Breast epithelium (tissue), 3 donors: Measurements from ENCODE around the gene AKT3.

Source experiments
- POLR2A ChIP-seq: fragments of 450-650 bp; IDR thresholded peaks from one replicate; pipeline ENCODE4 v1.6.1; 2016; ENCODE audit warnings: antibody characterized with exemption, mild to moderate bottlenecking, moderate library complexity
- POLR2AphosphoS5 ChIP-seq, 3 donors: sonication (generic); formaldehyde crosslinking; IDR thresholded peaks; one replicate each; pipeline ENCODE4 v1.6.1; 2017; ENCODE audit warnings: antibody characterized with exemption in 3 of 3
- TF ChIP-seq, protein P1 (sequence below), 3 donors: fragments of 450-650 bp; IDR thresholded peaks; one replicate each; pipeline ENCODE4 v1.5.1; 2016 to 2017; ENCODE audit warnings: antibody characterized with exemption in 3 of 3, mild to moderate bottlenecking in 3 of 3, moderate library complexity in 3 of 3

DNA sequence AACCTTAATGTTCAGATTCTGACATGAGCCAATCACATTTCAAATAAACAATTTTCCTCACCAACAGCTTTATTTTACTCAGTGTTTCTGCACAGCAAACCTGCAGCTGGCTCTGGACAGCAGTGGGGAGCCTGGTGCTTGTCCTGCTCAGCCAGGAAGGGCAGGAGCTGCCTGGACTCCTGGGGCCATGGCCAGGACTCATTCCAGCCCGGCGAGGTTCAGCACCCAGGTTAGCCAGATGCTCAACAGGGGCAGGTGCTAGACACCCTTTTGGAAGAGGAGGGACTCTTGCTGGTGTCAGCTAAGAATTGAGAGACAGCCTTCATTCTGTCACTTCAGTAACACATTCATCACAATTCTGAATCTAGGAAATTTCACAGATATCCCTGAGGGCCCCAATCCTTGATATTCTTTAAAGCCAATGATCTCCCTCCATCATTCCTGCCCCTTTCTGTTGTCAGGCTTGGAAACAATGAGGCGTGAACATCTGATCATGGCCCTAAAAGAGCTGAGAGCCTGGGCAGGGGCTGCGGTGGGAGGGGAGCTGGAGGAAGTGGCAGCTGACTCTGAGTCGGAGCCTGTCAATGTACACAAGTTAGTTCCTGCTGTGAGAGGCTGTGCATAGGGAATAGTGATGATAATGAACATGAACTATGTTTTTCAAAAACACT, 342.9 kb downstream of the AKT3 start:
- TF ChIP-seq POLR2A (no peak), POLR2AphosphoS5 (IDR thresholded peaks at IDR 0.05) (no peak)
- TF ChIP-seq, protein P1, sequence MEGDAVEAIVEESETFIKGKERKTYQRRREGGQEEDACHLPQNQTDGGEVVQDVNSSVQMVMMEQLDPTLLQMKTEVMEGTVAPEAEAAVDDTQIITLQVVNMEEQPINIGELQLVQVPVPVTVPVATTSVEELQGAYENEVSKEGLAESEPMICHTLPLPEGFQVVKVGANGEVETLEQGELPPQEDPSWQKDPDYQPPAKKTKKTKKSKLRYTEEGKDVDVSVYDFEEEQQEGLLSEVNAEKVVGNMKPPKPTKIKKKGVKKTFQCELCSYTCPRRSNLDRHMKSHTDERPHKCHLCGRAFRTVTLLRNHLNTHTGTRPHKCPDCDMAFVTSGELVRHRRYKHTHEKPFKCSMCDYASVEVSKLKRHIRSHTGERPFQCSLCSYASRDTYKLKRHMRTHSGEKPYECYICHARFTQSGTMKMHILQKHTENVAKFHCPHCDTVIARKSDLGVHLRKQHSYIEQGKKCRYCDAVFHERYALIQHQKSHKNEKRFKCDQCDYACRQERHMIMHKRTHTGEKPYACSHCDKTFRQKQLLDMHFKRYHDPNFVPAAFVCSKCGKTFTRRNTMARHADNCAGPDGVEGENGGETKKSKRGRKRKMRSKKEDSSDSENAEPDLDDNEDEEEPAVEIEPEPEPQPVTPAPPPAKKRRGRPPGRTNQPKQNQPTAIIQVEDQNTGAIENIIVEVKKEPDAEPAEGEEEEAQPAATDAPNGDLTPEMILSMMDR (IDR thresholded peaks at IDR 0.05) = no peak
